GM20431 (cell line): Measurements from ENCODE around the gene UBR1.

Experiments
- in situ Hi-C: fragments of 300-500 bp; cut with MseI, MboI; formaldehyde crosslinking; loops from one replicate; pipeline ENCODE4 v1.15.0; 2020; ENCODE audit warnings: low sequenced_read_pairs; ENCODE audit not compliant: unreplicated experiment

Gene UBR1

GRCh38 chr15:43111354-43111753 lies 5.5 kb upstream of the UBR1 start:
- in situ Hi-C loops: no loop called here

DNA sequence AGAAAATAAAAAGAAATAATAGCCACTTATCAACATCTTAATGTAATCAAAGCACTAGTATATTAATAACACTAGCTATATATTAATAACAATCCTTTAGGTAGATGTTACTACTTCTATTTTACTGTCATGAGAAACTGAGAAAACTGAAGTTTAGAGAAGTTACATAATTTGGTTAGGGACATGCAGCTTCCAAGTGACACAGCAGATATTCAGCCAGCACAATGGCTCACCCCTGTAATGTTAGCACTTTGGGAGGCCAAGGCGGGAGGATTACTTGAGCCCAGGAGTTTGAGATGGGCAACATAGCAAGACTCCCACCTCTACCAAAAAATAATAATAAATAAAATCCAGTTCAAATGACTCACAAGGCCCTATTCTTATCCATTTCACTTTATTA lies 1.9 kb upstream of the UBR1 start:
- in situ Hi-C loops: no loop called here

DNA sequence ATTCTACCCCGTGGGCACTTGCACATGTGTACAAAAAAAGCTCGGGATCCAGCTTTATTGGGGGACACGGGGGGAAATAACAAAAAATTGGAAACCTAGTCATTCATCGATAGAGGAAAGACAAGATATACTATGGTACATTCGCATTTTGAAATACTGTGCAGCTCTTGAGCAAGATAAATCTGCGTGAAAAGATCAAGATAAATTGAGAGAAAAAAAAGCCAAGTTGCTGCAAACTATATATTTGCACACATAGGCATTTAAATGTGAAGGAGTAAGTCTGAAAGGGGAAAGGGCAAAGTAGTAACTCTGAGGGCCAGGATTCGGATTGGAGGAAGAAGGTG lies 620 bp upstream of the UBR1 start:
- in situ Hi-C loops: no loop called here

DNA sequence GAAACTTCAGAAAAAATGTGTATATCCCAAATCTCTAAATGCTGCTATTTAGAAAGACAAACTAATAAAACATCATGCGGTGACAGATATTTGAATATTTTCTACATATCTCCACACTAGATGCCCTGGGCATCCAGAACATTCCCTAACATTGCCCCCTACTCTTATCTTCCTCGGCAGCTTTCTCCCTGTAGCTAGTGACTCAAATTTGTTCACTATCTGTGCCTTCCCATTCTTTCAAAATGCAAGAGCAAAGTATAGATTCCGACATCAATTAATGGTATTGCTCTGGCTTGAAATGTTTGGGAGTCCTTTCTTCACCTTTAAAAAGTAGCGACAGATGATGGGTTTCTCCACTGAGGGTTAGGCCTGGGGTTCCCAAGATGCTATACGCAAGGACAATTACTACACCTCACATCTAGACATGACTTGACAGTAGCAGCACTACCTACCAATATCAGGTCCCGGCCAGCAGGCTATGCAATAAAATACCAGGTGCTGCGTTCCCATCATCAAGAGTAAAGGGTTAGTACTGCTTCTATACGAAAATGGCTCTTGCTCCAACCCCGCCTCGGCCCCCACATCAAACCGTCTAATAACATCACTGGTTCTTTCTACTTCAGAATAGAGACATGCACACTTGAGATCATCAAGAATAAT lies 631 bp downstream of the UBR1 start:
- in situ Hi-C loops: no loop called here

DNA sequence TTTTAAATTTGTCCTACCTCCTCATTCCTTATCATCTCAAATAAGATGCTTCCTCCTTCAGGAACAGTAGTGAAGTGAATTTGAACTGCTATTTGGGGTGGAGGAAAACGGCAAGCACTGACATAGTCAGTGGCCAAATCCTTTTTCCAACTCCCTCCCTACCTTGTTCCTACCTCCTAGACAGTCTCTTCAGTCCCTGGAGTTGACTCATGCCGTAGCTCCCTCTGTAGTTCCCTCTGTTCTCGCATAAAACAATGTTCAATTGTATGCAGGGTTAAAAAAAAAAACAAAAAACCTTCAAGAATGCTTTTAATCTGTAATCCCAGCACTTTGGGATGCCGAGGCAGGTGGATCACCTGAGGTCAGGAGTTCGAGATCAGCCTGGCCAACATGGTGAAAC lies 1.4 kb downstream of the UBR1 start:
- in situ Hi-C loops: no loop called here

GRCh38 chr15:43103907-43104306 lies 1.9 kb downstream of the UBR1 start:
- in situ Hi-C loops: no loop called here

GRCh38 chr15:43102187-43102586 lies 3.7 kb downstream of the UBR1 start:
- in situ Hi-C loops: no loop called here

DNA sequence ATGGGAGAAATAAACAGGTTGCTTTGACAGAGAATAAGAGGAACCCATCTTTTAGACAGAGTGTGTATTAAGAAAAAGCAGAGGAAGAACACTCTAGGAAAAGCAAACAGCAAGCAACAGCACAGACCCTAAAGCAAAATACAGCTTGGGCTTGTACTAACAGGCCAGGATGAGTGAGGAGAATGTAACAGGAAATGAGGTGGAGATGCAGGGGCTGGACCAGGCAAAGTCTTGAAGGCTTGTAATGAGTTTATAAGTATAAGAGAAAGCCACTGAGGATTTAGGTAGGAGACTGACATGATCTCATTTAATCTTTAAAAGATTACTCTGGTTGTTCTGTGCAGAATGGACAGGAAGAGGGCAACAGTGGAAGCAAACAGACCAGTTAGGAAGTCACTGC lies 4.9 kb downstream of the UBR1 start:
- in situ Hi-C loops: no loop called here

GRCh38 chr15:43099105-43099845 lies 6.6 kb downstream of the UBR1 start:
- in situ Hi-C loops: no loop called here

DNA sequence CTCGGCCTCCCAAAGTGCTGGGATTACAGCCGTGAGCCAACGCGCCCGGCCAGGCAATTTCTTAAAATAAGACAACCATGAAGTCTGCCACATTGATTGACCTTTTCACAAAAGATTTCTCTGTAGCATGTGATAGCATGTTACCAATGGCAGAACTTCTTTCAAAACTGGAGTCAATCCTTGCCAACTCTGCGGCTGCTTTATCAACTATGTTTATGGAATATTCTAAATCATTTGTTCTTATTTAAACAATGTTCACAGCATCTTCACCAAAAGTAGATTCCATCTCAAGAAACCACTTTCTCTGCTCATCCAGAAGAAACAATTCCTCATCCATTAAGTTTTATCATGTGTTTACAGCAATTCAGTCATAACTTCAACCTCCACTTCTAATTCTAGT lies 9.4 kb downstream of the UBR1 start:
- in situ Hi-C loops: no loop called here

DNA sequence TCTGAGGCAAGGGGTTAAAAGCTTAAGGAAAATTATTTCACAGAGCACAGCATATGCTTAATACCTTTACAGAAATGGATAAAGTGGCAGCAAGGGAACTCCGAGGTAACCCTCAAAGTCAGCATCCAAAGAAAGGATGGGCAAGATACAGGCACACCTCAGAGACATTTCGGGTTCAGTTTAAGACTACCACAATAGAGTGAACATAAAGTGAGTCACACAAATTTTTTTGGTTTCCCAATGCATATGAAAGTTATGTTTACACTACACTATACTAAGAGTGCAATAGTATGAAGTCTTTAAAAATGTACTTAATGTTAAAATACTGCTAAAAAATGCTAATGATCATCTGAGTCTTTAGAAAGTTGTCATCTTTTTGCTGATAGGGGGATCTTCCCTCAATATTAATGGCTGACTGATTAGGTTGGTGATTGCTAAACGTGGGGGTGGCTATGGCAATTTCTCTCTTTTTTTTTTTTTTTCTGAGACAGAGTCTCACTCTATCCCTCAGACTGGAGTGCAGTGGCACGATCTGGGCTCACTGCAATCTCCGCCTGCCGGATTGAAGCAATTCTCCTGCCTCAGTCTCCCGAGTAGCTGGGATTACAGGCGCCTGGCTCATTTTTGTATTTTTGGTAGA lies 10.0 kb downstream of the UBR1 start:
- in situ Hi-C loops: no loop called here

- in situ Hi-C loops: no loop called here
Measured at GRCh38 chr15:43095243-43095642, 10.6 kb downstream of the UBR1 start.

GRCh38 chr15:43094416-43095030 lies 11.3 kb downstream of the UBR1 start:
- in situ Hi-C loops: no loop called here

GRCh38 chr15:43093026-43093425 lies 12.8 kb downstream of the UBR1 start:
- in situ Hi-C loops: no loop called here

DNA sequence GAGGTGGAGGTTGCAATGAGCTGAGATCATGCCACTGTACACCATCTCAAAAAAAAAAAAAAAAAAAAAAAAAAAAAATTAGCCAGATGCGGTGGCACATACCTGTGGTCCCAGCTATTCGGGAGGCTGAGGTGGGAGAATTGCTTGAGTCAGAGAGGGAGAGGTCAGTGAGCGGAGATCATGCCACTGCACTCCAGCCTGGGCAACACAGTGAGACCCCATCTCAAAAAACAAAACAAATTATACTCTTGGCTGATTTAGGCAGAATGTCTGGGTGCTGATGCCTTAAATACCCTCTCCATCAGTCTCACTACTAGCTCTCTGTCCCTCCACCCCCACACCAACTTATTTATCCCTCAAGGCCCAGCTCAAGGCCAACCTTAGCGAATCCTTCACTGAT lies 14.0 kb downstream of the UBR1 start:
- in situ Hi-C loops: no loop called here

DNA sequence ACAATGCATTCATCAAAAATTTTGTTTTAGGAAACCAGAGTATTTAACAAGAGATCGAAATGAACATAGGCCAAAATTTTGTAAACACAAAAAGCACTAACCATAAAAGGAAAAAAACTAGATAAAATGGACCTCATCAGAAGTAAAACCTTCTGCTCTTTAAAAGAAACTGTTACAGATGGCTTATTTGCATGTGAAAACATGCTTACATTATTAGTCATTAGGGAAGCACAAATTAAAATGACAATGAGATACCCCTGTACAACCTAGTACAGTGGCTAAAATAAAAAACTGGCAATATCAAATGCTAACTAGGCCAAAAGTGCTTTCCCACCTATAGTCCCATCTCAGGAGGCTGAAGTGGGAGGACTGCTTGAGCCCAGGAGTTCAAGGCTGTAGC lies 19.3 kb downstream of the UBR1 start:
- in situ Hi-C loops: no loop called here

- in situ Hi-C loops: no loop called here
Measured at GRCh38 chr15:43085921-43086320, 19.9 kb downstream of the UBR1 start.

- in situ Hi-C loops: no loop called here
Measured at GRCh38 chr15:43082509-43082908, 23.3 kb downstream of the UBR1 start.

- in situ Hi-C loops: no loop called here
Measured at GRCh38 chr15:43081283-43081682, 24.6 kb downstream of the UBR1 start.

- in situ Hi-C loops: no loop called here
Measured at GRCh38 chr15:43071451-43071850, 34.4 kb downstream of the UBR1 start.

DNA sequence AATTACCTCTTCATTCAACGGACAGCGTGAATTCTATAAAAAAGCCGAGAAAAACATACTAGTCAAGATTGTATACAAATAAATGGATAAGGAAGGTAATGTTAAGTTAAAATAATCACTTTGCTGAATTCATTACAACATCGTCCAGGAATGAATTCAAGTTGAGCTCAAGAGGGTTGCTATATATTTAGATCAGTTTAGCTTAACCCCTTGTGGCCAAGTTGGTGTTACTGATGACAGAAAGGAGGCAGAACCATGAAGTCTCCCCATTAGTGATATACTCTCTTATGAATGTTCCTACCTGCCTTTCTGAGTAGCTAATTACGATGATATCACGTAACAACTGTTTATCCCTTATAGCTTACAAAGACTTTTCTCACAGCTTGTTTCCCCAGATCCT lies 34.9 kb downstream of the UBR1 start:
- in situ Hi-C loops: no loop called here
